ENCODE results near the gene SBF1.

Gene SBF1

GRCh38 chr22:50485221-50486131, 10.6 kb upstream of the SBF1 start:
- DNase-seq (ENCODE audit: low spot score): no peak

- no peak for DNase-seq (ENCODE audit: low spot score)
Observed at GRCh38 chr22:50483977-50484853, 9.4 kb upstream of the SBF1 start.

- no peak for DNase-seq (ENCODE audit: low spot score)
Observed at GRCh38 chr22:50483556-50483955, 8.7 kb upstream of the SBF1 start.

GRCh38 chr22:50483106-50483505, 8.3 kb upstream of the SBF1 start:
- no peak for DNase-seq (ENCODE audit: low spot score)

- DNase-seq (ENCODE audit: low spot score): no peak
Observed at GRCh38 chr22:50482107-50483074, 7.6 kb upstream of the SBF1 start.

GRCh38 chr22:50481440-50482106, 6.7 kb upstream of the SBF1 start, which contains the start of gene ADM2:
TSS of gene ADM2 (plus strand) at chr22:50481543. CDS start at chr22:50481848, 305 bp downstream.
- DNase-seq (ENCODE audit: low spot score): no peak

GRCh38 chr22:50481045-50481439, 6.2 kb upstream of the SBF1 start:
- DNase-seq (ENCODE audit: low spot score): no peak

- no peak for DNase-seq (ENCODE audit: low spot score)
Observed at GRCh38 chr22:50479721-50480120, 4.9 kb upstream of the SBF1 start.

GRCh38 chr22:50477923-50478322, 3.1 kb upstream of the SBF1 start:
- DNase-seq (ENCODE audit: low spot score): no peak

- DNase-seq (ENCODE audit: low spot score): no peak
Observed at GRCh38 chr22:50476868-50477267, 2.0 kb upstream of the SBF1 start.

GRCh38 chr22:50475652-50476002, 792 bp upstream of the SBF1 start:
- DNase-seq (ENCODE audit: low spot score): no peak

- no peak for DNase-seq (ENCODE audit: low spot score)
Observed at GRCh38 chr22:50473855-50474671, 772 bp downstream of the SBF1 start.

- peak; percentile 32 for DNase-seq (ENCODE audit: low spot score)
Observed at GRCh38 chr22:50473088-50473487, 1.7 kb downstream of the SBF1 start.

GRCh38 chr22:50471962-50472361, 2.9 kb downstream of the SBF1 start:
- no peak for DNase-seq (ENCODE audit: low spot score)

- no peak for DNase-seq (ENCODE audit: low spot score)
Observed at GRCh38 chr22:50471197-50471847, 3.5 kb downstream of the SBF1 start.

GRCh38 chr22:50470491-50470890, 4.3 kb downstream of the SBF1 start:
- DNase-seq (ENCODE audit: low spot score): no peak

- no peak for DNase-seq (ENCODE audit: low spot score)
Observed at GRCh38 chr22:50469377-50470305, 5.2 kb downstream of the SBF1 start.

- no peak for DNase-seq (ENCODE audit: low spot score)
Observed at GRCh38 chr22:50468626-50469025, 6.2 kb downstream of the SBF1 start.
